DMS 273 (cell line): ENCODE measurements around the gene CADM2.

Source experiments
- DNase-seq: peaks from one replicate; lab custom pipeline; 2025; ENCODE audit not compliant: unreplicated experiment; lab: John Stamatoyannopoulos, UW

Gene CADM2

DNA sequence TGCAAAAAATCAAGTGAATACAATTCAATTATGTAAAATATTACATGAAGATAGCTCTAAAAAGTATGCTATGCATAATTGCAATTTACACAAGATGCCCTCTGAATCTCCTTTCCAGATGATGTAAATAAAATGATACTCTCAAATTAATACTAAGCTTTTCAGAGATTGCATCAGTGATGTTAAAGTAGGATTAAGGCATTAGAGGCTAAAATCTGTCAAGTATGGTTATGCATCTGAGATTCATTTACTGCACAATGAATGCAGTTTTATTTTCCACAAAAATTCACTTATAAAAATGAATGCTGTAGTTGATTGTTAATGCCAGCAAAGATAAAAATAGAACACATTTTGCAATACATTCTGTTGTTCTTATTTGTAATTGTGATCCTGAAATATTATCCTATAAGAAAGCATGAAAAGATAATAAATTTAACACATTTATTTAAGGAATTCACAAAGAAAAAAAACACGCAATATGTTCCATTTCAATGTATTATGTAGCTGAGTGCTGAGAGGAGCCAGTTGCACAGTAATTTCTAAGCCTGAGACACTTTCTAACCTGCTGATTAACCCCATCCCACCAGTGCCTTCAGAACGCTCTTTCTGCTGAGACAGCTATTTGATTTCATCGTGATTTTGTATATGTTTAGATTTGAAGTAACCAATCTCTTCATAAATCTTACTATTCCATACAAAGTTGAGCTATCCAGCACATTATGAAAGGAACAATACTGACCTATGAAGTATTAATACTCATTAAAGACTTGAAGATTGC, 224.4 kb downstream of the CADM2 start:
- DNase-seq: no peak

DNA sequence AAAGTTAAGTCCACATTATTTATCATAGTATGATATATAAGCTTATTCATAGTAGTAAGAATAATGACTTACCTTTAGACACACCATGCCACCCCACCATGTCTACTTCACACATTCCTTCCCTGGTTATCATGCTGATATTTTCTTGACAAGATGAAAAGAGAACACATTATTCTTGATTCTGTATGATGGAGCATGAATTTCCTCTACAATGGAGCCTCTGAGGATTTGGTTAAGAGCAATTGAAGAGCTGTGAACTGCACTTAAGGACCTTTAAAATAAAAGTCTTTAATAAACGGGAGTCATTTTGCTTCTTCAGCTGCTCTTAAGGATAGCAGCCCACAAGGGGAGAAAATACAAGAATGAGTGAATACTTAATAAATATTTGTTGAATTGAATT, 226.7 kb downstream of the CADM2 start:
- no peak for DNase-seq

DNA sequence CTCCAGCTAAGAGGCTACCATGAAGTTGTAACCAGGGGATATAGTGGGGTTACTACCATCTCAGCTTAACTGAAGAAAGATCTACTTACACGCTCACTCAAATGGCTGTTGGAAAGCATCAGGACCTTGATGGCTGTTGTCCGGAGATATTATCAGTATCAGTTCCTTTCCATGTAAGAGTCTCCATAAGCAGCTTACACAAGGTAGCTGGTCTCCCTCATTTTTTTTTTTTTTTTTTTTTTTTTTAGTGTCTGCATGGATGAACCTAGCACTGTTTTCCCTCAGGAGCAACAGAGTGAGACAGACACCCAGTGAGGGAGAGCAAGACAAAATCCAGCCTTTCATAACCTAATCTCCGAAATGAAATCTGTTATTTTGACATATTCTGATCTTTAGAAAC, 230.9 kb downstream of the CADM2 start:
- no peak for DNase-seq

GRCh38 chr3:85193565-85193964, 234.8 kb downstream of the CADM2 start:
- DNase-seq: no peak

GRCh38 chr3:85208650-85209049, 249.9 kb downstream of the CADM2 start:
- no peak for DNase-seq

GRCh38 chr3:85210540-85210939, 251.8 kb downstream of the CADM2 start:
- no peak for DNase-seq

- no peak for DNase-seq
Observed at GRCh38 chr3:85228966-85229365, 270.2 kb downstream of the CADM2 start.

GRCh38 chr3:85244091-85244490, 285.3 kb downstream of the CADM2 start:
- DNase-seq: no peak

DNA sequence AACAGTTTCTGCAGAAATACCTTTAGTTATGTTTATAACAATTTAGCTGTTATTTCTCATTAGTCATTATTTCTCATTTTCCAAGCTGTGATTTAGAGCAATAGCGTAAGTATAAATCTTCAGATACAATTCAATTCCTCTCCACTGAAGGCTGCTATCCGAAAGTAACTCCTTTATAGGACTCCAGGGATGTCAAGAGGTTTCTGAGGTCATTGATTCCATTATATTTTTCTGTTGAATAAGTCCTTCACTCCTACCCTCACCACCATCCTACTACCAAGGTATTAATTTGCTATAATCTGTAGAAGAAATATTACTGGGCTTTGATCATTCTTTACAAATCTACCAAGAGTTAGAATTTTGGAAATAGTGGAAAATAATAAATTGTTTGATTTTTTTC, 285.7 kb downstream of the CADM2 start:
- DNase-seq: no peak

DNA sequence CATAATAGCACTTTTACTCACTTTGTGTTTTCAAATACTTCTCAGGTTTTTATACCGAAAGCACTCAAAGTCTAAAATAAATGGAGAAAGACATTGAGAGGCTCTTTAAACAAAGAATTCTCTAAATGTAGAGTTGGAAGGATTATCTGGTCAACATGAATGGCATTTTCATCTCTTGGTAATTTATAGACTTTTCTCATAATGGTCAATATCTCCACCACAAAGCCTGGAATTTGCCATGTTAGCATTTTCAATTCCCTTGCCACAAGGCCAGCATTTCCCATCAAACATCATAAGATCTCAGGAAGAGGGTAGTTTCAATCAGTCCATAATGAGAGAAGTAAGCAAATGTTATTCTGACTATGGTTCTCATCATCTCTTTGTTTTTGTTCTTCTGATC, 293.0 kb downstream of the CADM2 start:
- DNase-seq: no peak

DNA sequence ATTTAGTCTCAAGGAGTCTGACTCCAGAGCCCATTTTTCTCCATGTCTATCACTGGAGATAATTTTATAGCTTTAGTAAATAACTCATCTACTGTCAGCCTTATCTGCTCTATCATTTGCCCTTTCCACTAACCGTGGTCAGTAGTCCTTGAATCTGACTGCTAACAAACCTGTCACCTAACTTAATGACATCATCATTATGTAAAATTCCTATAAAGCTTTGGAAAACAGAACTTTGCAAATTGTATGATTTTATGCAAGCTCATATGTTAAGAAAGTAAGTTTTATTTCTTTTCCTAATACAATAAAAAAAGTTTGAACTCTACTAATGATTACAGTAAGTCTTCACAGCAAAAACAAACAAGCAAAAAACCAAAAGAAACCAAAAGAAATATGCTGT, 293.9 kb downstream of the CADM2 start:
- no peak for DNase-seq

- DNase-seq: no peak
Observed at GRCh38 chr3:85254738-85255137, 295.9 kb downstream of the CADM2 start.

- no peak for DNase-seq
Observed at GRCh38 chr3:85255949-85256348, 297.2 kb downstream of the CADM2 start.

DNA sequence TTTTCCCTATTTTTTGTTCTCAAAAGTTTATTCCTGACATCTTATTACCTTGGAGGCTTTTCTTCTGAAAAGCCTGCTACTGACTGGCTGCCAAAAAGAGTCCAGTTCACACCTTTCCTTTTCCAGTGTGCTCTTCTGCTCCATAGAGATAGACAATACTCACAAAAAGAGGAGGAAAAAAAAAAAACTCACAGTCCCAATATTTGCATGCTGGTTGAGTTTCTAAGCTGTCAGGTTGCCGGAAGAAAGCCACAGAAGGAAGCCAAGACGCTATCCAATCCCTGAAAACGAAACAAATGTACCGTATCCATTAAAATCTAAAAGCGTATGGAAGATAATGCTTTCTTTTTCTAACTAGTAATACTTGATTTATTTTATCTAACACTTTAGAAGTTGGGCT, 299.5 kb downstream of the CADM2 start:
- DNase-seq: no peak

GRCh38 chr3:85258819-85259218, 300.0 kb downstream of the CADM2 start:
- no peak for DNase-seq

GRCh38 chr3:85259748-85260147, 301.0 kb downstream of the CADM2 start:
- DNase-seq: no peak

GRCh38 chr3:85264381-85264780, 305.6 kb downstream of the CADM2 start:
- no peak for DNase-seq

DNA sequence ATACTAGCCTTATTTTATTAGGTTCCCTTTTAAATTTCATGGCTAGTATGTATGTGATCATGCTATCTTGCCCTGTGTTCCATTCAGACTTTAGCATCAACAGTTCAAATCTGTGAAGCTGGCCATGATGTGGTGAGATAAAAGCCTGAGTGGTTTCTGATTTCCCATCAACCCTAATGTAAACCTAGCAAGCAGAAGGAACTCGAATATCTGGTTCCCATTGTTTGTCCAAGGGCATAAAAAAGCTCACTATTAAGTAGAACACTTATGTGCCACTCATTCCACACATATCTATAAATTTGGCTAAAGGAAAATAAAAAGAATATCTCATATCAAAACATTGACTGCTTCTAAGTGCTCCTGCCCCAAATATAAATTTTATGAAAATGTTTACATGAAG, 311.7 kb downstream of the CADM2 start:
- DNase-seq: no peak

- no peak for DNase-seq
Observed at GRCh38 chr3:85271911-85272310, 313.1 kb downstream of the CADM2 start.

DNA sequence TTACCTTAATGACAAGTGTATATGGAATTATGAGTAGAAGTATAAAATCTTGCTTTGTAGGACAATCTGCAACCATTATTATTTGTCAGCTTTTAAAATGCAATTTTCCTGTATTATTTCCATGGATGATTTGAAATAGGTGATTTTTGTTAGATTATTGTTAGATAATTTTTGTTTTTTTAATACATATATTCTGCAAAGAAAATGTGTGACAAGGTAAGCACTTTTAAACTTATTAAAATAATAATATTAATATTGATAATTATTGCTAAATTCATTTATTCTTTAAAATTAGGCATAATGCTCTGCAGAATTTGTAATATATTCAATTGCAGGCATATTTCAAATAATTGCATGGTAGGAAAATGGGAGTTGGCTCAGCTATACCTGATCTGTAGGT, 329.5 kb downstream of the CADM2 start:
- no peak for DNase-seq

- no peak for DNase-seq
Observed at GRCh38 chr3:85297291-85297690, 338.5 kb downstream of the CADM2 start.

DNA sequence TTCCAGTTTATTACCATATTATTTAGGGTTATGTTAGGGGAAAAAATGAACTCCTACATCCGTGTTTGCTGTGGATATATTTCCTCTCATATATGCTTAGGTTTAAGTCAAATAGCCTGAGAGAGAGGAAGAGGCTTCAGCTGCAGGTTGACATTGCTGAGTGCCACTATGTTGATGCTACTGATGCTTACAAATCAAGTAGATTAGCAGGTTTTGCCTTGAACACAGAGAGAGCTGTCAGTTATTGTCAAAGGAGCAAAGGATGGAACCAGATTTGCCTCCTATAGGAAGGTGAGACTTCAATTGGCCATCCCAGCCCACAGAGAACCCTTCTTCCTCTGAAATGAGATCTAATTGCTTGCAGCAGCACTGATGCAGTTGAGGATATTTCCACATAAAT, 339.2 kb downstream of the CADM2 start:
- DNase-seq: no peak

DNA sequence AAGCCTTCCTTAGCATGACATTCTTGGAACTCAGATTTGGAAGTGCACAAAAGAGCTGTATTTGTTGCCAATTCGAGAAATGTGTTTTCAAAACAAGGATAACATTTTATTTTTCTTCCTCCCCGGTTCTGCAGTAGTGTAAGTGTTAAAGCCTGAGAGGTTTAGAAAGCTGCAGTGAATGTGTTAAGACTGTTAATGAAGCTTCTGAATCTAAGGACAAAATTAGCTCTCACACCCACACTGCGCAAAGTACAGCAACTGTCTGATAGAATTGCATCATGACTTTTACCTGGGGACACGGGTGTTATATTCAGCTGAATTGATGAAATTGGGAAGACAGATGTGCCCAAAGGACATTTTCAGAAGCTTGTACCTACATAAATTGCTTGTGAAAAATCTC, 344.4 kb downstream of the CADM2 start:
- DNase-seq: no peak
